Sigmoid colon (tissue), 7 donors: Measurements from ENCODE around the gene GRIN1. TPM values are rescaled to one million over a fixed set of nuclear protein-coding genes. Genes with fewer than 3 reads are reported as not detected.

Experiments used
- DNase-seq: peaks from one replicate; pipeline ENCODE4 v3.0.0-alpha.2; 2019
- H3K27ac ChIP-seq, 4 donors: fragments of 200-600 bp; sonication (generic); one replicate each; pipeline ENCODE4 v1.5.1; 2016 to 2019; ENCODE audit warnings: mild to moderate bottlenecking in 1 of 4
- H3K27me3 ChIP-seq, 3 donors: fragments of 200-600 bp; sonication (generic); one replicate each; pipeline ENCODE4 v1.5.1; 2019; ENCODE audit warnings: mild to moderate bottlenecking in 1 of 3
- H3K36me3 ChIP-seq, 4 donors: fragments of 200-600 bp; sonication (generic); one replicate each; pipeline ENCODE4 v1.5.1; 2016 to 2019
- H3K4me1 ChIP-seq, 4 donors: fragments of 200-600 bp; sonication (generic); one replicate each; pipeline ENCODE4 v1.5.1; 2017 to 2019
- H3K4me3 ChIP-seq, 4 donors: fragments of 200-600 bp; sonication (generic); one replicate each; pipeline ENCODE4 v1.5.1; 2017 to 2019; ENCODE audit warnings: mild to moderate bottlenecking in 2 of 4, moderate library complexity in 1 of 4
- H3K9me3 ChIP-seq, 4 donors: fragments of 200-600 bp in 3 of 4; sonication (generic) in 3 of 4; one replicate each; pipeline versions ENCODE4 v1.5.1 to v1.6.1; 2013 to 2019
- CTCF ChIP-seq, 4 experiments: fragments of 450-650 bp in 3 of 4; fragments of 200-600 bp in 1 of 4; IDR thresholded peaks; one replicate each; pipeline ENCODE4 v1.5.1; 2016 to 2019; ENCODE audit warnings: antibody characterized with exemption in 4 of 4, mild to moderate bottlenecking in 3 of 4, moderate library complexity in 2 of 4
- EP300 ChIP-seq, 4 donors: sonication (generic); formaldehyde crosslinking; IDR thresholded peaks; one replicate each; pipeline ENCODE4 v1.6.1; 2017; ENCODE audit warnings: antibody characterized with exemption in 4 of 4
- POLR2A ChIP-seq, 2 donors: fragments of 450-650 bp; IDR thresholded peaks; one replicate each; pipeline ENCODE4 v1.6.1; 2016; ENCODE audit warnings: antibody characterized with exemption in 2 of 2, mild to moderate bottlenecking in 2 of 2, moderate library complexity in 2 of 2
- POLR2AphosphoS5 ChIP-seq, 4 donors: sonication (generic); formaldehyde crosslinking; IDR thresholded peaks; one replicate each; pipeline ENCODE4 v1.6.1; 2017; ENCODE audit warnings: antibody characterized with exemption in 4 of 4
- WGBS, 2 donors: extraction: QIAGEN DNeasy Blood & Tissue Kit; methylation state at CpG; one replicate each; pipeline ENCODE4 v1.1.7; 2013; 5-methylcytosine and 5-hydroxymethylcytosine counted together
- intact Hi-C: fragments of 100-400 bp; cut with DNase I; formaldehyde crosslinking; loops from one replicate; pipeline ENCODE4 v1.15.1; 2023
- polyA plus RNA-seq, 3 donors: library from polyadenylated mRNA; stranded (reverse); fragments of 200-250 nt; gene quantifications; one replicate each; pipeline ENCODE4 v1.2.3, GENCODE V29; 2013
- total RNA-seq, 4 donors: library from RNA; depleted of rRNA; stranded (reverse); fragments of >200 nt; gene quantifications; one replicate each; pipeline ENCODE4 v1.1.0, GENCODE V29; 2016
- donor health status: healthy with polysubstance abuse.
- donor health status: Bipolar disorder and iron deficiency.
- donor health status: healthy.

The GRIN1 gene
- total and polyA plus RNA-seq, 7 donors = 0.16 to 1.1 (median 0.41) TPM; not detected in 2

- Histone ChIP-seq H3K4me3 (no peak overlapping the region), H3K27me3 (no peaks in the 10 kb centered on the region), H3K4me1 (peaks cover 0 to 1% (median under 1%) of the 10 kb centered on the region in 4 donors), H3K27ac (no peak overlapping the region), H3K36me3 (peaks cover 50 to 84% (median 58%) of the 10 kb centered on the region in 4 donors), H3K9me3 (no peaks in the 10 kb centered on the region)
- 95 to 96% methylated on average over 20 of the region's 20 CpGs for WGBS, 2 donors
- TF ChIP-seq POLR2A (IDR thresholded peaks at IDR 0.05) (no peak), CTCF (IDR thresholded peaks at IDR 0.05) (no peak)
- no peak for DNase-seq
- intact Hi-C loops = no loop called here
Measured at GRCh38 chr9:137180491-137180890, 41.5 kb downstream of the GRIN1 start.

DNA sequence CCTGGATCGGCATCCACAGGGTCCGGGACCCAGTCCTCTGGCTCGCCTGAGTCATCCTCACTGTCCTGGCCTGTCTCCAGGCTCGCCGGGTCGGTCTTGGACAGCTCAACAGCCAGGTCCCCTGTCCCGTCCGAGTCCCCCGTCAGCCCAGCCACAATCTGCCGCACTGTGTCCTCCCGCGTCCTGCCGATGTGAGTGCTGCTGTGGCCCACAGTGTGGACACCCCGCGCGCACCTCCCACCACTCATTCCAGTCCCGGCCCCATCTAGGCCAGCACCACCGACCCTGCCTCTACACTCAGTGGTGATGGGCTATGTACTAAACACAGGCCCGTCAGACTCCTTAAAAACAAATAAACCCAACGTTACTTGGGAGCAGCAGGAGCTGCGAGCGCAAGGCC lies 42.7 kb downstream of the GRIN1 start:
- peaks cover 52 to 93% (median 61%) of the 10 kb centered on the region in 4 donors for H3K36me3 ChIP-seq
- TF ChIP-seq POLR2AphosphoS5 (IDR thresholded peaks at IDR 0.05) = no peak
- no peak for TF ChIP-seq EP300 (IDR thresholded peaks at IDR 0.05)
- TF ChIP-seq POLR2A (IDR thresholded peaks at IDR 0.05) = no peak
- no peak for DNase-seq
- peaks cover 0 to 13% (median 10%) of the 10 kb centered on the region in 4 donors for H3K4me1 ChIP-seq
- H3K9me3 ChIP-seq = no peaks in the 10 kb centered on the region
- H3K4me3 ChIP-seq = no peak overlapping the region
- 94 to 96% methylated on average over 22 of the region's 22 CpGs for WGBS, 2 donors
- H3K27ac ChIP-seq = no peak overlapping the region
- no peaks in the 10 kb centered on the region for H3K27me3 ChIP-seq
- intact Hi-C loops = no loop called here

DNA sequence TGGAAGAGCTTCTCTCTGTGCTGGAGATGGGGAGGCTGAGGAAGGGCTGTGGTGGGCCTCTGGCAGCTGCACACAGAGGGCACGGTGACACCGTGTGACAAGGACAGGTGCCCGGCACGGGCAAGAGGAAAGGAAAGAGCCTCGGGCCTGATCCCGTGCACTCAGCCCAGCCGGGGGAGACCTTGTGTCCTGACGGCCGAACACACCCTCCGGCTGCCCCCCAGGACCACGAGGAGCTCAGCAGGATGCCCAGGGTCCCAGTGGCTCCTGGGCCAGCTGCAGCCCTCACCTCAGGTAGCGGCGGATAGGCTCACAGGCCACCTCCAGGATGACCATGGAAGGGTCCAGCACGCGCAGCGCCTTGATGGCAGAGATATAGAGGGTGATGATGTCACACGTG lies 43.9 kb downstream of the GRIN1 start:
- intact Hi-C loops = no loop called here
- no peak overlapping the region for H3K4me3 ChIP-seq
- H3K4me1 ChIP-seq = peaks cover 0 to 25% (median 21%) of the 10 kb centered on the region in 4 donors
- WGBS, 2 donors = 90 to 95% methylated on average over 17 of the region's 17 CpGs
- peaks cover 52 to 91% (median 61%) of the 10 kb centered on the region in 4 donors for H3K36me3 ChIP-seq
- no peak overlapping the region for H3K27ac ChIP-seq
- no peaks in the 10 kb centered on the region for H3K27me3 ChIP-seq
- no peaks in the 10 kb centered on the region for H3K9me3 ChIP-seq
- DNase-seq = no peak
- TF ChIP-seq POLR2A (IDR thresholded peaks at IDR 0.05) (no peak), EP300 (IDR thresholded peaks at IDR 0.05) (no peak), CTCF (IDR thresholded peaks at IDR 0.05) (no peak), POLR2AphosphoS5 (IDR thresholded peaks at IDR 0.05) (no peak)

GRCh38 chr9:137183980-137184595 lies 45.1 kb downstream of the GRIN1 start:
- Histone ChIP-seq H3K27me3 (no peaks in the 10 kb centered on the region), H3K9me3 (no peaks in the 10 kb centered on the region), H3K4me1 (peaks cover 0 to 27% (median 26%) of the 10 kb centered on the region in 4 donors), H3K27ac (no peak overlapping the region), H3K4me3 (no peak overlapping the region), H3K36me3 (peaks cover 52 to 78% (median 57%) of the 10 kb centered on the region in 4 donors)
- intact Hi-C loops = no loop called here
- no peak for TF ChIP-seq CTCF (IDR thresholded peaks at IDR 0.05)
- TF ChIP-seq POLR2AphosphoS5 (IDR thresholded peaks at IDR 0.05) = no peak
- no peak for TF ChIP-seq POLR2A (IDR thresholded peaks at IDR 0.05)
- TF ChIP-seq EP300 (IDR thresholded peaks at IDR 0.05) = no peak
- 95% methylated on average over 27 of the region's 27 CpGs for WGBS, 2 donors
- DNase-seq = no peak

DNA sequence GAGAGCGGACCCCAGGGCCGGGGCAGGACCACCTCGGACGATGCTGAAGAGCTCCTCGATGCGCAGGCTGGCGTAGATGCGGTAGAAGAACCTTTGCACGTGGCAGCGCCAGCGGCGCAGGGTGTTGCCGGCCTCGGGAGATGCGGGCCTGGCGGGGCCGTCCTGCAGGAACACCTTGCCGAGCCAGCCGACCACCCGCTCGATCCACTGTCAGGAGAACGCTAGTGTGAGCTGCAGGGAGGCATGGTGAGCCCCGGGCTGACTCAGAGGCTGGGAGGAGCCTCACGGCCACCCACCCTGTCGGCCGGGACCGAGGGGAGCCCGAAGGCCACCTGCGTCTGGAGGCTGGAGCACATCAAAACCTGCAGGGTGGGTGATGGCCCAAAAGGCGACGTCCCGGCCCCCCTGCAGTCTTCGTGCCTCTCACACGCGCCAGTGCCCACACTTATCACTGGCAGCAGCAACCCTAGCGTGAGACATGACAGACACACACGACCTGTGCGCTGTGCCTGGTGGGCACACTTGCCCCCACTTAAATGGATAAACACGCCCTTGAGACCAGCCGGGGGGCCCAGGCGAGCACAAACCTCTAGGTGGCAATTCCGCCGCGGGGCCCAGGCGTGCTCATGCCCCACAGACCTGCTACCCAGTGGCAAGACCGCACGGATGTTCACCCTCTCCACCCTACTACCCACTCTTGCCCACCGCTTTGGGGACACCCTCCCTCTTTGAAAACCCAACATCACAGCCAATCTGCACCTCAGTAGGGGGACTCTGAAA lies 46.1 kb downstream of the GRIN1 start:
- Histone ChIP-seq H3K9me3 (no peaks in the 10 kb centered on the region), H3K27me3 (no peaks in the 10 kb centered on the region), H3K4me3 (no peak overlapping the region), H3K36me3 (peaks cover 45 to 72% (median 51%) of the 10 kb centered on the region in 4 donors), H3K27ac (no peak overlapping the region), H3K4me1 (peaks cover 0 to 37% (median 36%) of the 10 kb centered on the region in 4 donors)
- intact Hi-C loops = loop anchor here (5.0 kb wide), 3 partner anchors 37 to 58 kb away; partner anchors contain the start of gene RNF208
- WGBS, 2 donors = 94 to 95% methylated on average over 48 of the region's 48 CpGs
- TF ChIP-seq POLR2A (IDR thresholded peaks at IDR 0.05) (no peak), CTCF (IDR thresholded peaks at IDR 0.05) (no peak), EP300 (IDR thresholded peaks at IDR 0.05) (no peak), POLR2AphosphoS5 (IDR thresholded peaks at IDR 0.05) (no peak)
- DNase-seq = no peak
